Kidney epithelial cell (primary cell): ENCODE data around the gene CALD1. TPM values are rescaled to one million over a fixed set of nuclear protein-coding genes. Genes with fewer than 3 reads are reported as not detected.

Source experiments
- DNase-seq: peaks from one replicate; pipeline ENCODE4 v3.0.0-alpha.2; 2010; ENCODE audit warnings: low read depth
- H3K27me3 ChIP-seq: 2 replicates; pipeline ENCODE4 v1.6.0; 2011; ENCODE audit warnings: low read length; ENCODE audit not compliant: control insufficient read depth, insufficient read depth
- H3K36me3 ChIP-seq: 2 replicates; pipeline ENCODE4 v1.5.1; 2011; ENCODE audit warnings: low read length; ENCODE audit not compliant: control insufficient read depth, insufficient read depth
- H3K4me3 ChIP-seq: 2 replicates; pipeline ENCODE4 v1.5.1; 2011; ENCODE audit warnings: low read depth, mild to moderate bottlenecking, control low read depth, low read length
- CTCF ChIP-seq: IDR thresholded peaks from 2 replicates; pipeline ENCODE4 v1.5.1; 2011; ENCODE audit warnings: mild to moderate bottlenecking, moderate library complexity, low read length, control low read depth, inconsistent platforms; ENCODE audit not compliant: insufficient read depth, poor library complexity, severe bottlenecking
- total RNA-seq: library from RNA; depleted of rRNA; stranded (reverse); fragments of >200 nt; gene quantifications from 2 replicates; pipeline ENCODE4 v1.2.3, GENCODE V29; 2015

The CALD1 gene
- total RNA-seq, 1 donor from 2014 or later, result 255 TPM

GRCh38 chr7:134766779-134767519, 12.5 kb upstream of the CALD1 start:
- Histone ChIP-seq H3K27me3 (no peaks in the 10 kb centered on the region), H3K36me3 (no peaks in the 10 kb centered on the region), H3K4me3 (no peak overlapping the region)
- DNase-seq, result no peak
- no peak for TF ChIP-seq CTCF

GRCh38 chr7:134767520-134768168, 11.8 kb upstream of the CALD1 start:
- Histone ChIP-seq H3K36me3 (no peaks in the 10 kb centered on the region), H3K4me3 (no peak overlapping the region)
- no peak for TF ChIP-seq CTCF

GRCh38 chr7:134768243-134768642, 11.2 kb upstream of the CALD1 start:
- TF ChIP-seq CTCF, result no peak
- no peaks in the 10 kb centered on the region for H3K27me3 ChIP-seq
- no peak for DNase-seq
- H3K36me3 ChIP-seq, result no peaks in the 10 kb centered on the region
- H3K4me3 ChIP-seq, result no peak overlapping the region

More at GRCh38 chr7:134767520-134768168, 11.8 kb upstream of the CALD1 start:
- no peak for DNase-seq
- H3K27me3 ChIP-seq, result no peaks in the 10 kb centered on the region

- Histone ChIP-seq H3K36me3 (no peaks in the 10 kb centered on the region), H3K4me3 (no peak overlapping the region), H3K27me3 (no peaks in the 10 kb centered on the region)
- no peak for DNase-seq
- no peak for TF ChIP-seq CTCF
Measured at GRCh38 chr7:134770676-134771075, 8.8 kb upstream of the CALD1 start.

GRCh38 chr7:134771111-134771510, 8.3 kb upstream of the CALD1 start:
- H3K36me3 ChIP-seq, result no peaks in the 10 kb centered on the region
- H3K27me3 ChIP-seq, result no peaks in the 10 kb centered on the region
- no peak for DNase-seq
- H3K4me3 ChIP-seq, result no peak overlapping the region
- no peak for TF ChIP-seq CTCF
